HepG2 (cell line): Measurements from ENCODE around the gene RERE. TPM values are rescaled to one million over a fixed set of nuclear protein-coding genes. Genes with fewer than 3 reads are reported as not detected.
A peak's percentile ranks its signal among the peaks of the same experiment; 100 is the strongest.

Experiments
- ATAC-seq: fragments of 200-7000 bp; cut with Tn5 transposase; 3 replicates; pipeline ENCODE4 v1.9.1; 2020; ENCODE audit warnings: mild to moderate bottlenecking, moderate library complexity
- BruUV-seq: library from RNA; stranded (reverse); fragments of 400-500 nt; replicated peaks from 2 replicates; lab custom pipeline; 2021; lab: Mats Ljungman, UMichigan
- CTCF ChIA-PET: fragments of 300-600 bp; formaldehyde crosslinking; extraction: SDS; loops from one replicate; lab custom pipeline; 2021; ENCODE audit warnings: low total read pairs, inconsistent platforms, low intra/inter-chr PET ratio; lab: Yijun Ruan, JAX
- POLR2A ChIA-PET: fragments of 350-600 bp; sonication (Branson Sonifier 250); formaldehyde crosslinking; loops from one replicate; lab custom pipeline; 2020; ENCODE audit warnings: antibody characterized with exemption, inconsistent platforms; lab: Yijun Ruan, JAX
- DNase-seq: peaks from one replicate; pipeline ENCODE4 v3.0.0-alpha.2; 2015; ENCODE audit warnings: low spot score
- FAIRE-seq: peaks from 3 replicates; lab custom pipeline; 2011; peaks lifted over from hg19 to GRCh38; lab: Jason Lieb, UNC
- H2AFZ ChIP-seq: one replicate; pipeline ENCODE4 v1.6.1; 2011; ENCODE audit warnings: low read length, inconsistent platforms
- H3K27ac ChIP-seq: fragments of 300-600 bp; 3 replicates; pipeline ENCODE4 v1.8.0; 2011; ENCODE audit warnings: mixed run types, mild to moderate bottlenecking, mixed read lengths, low read length, inconsistent platforms; ENCODE audit not compliant: insufficient read depth; ENCODE audit errors: extremely low read length
- H3K27me3 ChIP-seq, 2 experiments: fragments of 200-600 bp in 1 of 2; 2 replicates in 1 of 2; 3 replicates in 1 of 2; pipeline versions ENCODE4 v1.6.0 to v1.8.0; 2011; ENCODE audit warnings: low read length in 2 of 2, mild to moderate bottlenecking in 2 of 2, moderate library complexity in 2 of 2, inconsistent platforms in 1 of 2; ENCODE audit not compliant: insufficient read depth in 2 of 2, control insufficient read depth in 1 of 2
- H3K36me3 ChIP-seq, 2 experiments: fragments of 200-600 bp in 1 of 2; replicated peaks in 1 of 2; 2 replicates in 1 of 2; 3 replicates in 1 of 2; pipeline versions ENCODE4 v1.5.1 to v1.8.0; 2011; ENCODE audit warnings: low read length in 2 of 2, inconsistent platforms in 1 of 2; ENCODE audit not compliant: insufficient read depth in 2 of 2, control insufficient read depth in 1 of 2
- H3K4me1 ChIP-seq: 2 replicates; pipeline ENCODE4 v1.5.1; 2012; ENCODE audit warnings: low read length, inconsistent platforms; ENCODE audit not compliant: insufficient read depth
- H3K4me2 ChIP-seq: 2 replicates; pipeline ENCODE4 v1.6.0; 2011; ENCODE audit warnings: low read depth, low read length, inconsistent platforms
- H3K4me3 ChIP-seq, 3 experiments: fragments of 200-600 bp in 1 of 3; sonication (generic), shearing (Covaris generic) in 1 of 3; replicated peaks in 1 of 3; 2 replicates each; pipeline ENCODE4 v1.5.1; 2011 to 2016; ENCODE audit warnings: low read length in 3 of 3, inconsistent platforms in 2 of 3, low read depth in 2 of 3, mild to moderate bottlenecking in 2 of 3, control low read depth in 1 of 3, mixed read lengths in 1 of 3; ENCODE audit not compliant: insufficient read depth in 1 of 3
- H3K79me2 ChIP-seq: one replicate; pipeline ENCODE4 v1.6.1; 2011; ENCODE audit warnings: low read length, inconsistent platforms; ENCODE audit not compliant: insufficient read depth
- H3K9ac ChIP-seq: 2 replicates; pipeline ENCODE4 v1.6.0; 2011; ENCODE audit warnings: mild to moderate bottlenecking, low read depth, low read length, inconsistent platforms; ENCODE audit not compliant: insufficient read depth
- H3K9me3 ChIP-seq: 2 replicates; pipeline ENCODE4 v1.5.1; 2012; ENCODE audit warnings: mild to moderate bottlenecking, low read length
- H4K20me1 ChIP-seq: 2 replicates; pipeline ENCODE4 v1.6.0; 2011; ENCODE audit warnings: inconsistent platforms, mild to moderate bottlenecking, low read length, moderate library complexity; ENCODE audit not compliant: insufficient read depth
- AKNA ChIP-seq: sonication (generic); formaldehyde crosslinking; IDR thresholded peaks from 2 replicates; pipeline ENCODE4 v1.4.0; 2020; ENCODE audit warnings: missing genetic modification reagents, borderline replicate concordance
- PHF8 ChIP-seq: sonication (generic); formaldehyde crosslinking; IDR thresholded peaks from 2 replicates; pipeline ENCODE4 v1.5.0; 2020; ENCODE audit warnings: missing genetic modification reagents
- SALL1 ChIP-seq: sonication (generic); formaldehyde crosslinking; IDR thresholded peaks from 2 replicates; pipeline ENCODE4 v1.8.0; 2022; ENCODE audit warnings: mild to moderate bottlenecking, missing genetic modification reagents
- SMC3 ChIP-seq: IDR thresholded peaks from 2 replicates; pipeline ENCODE4 v1.6.1; 2011; ENCODE audit warnings: low read length, improper control_type of control experiment
- SRF ChIP-seq: IDR thresholded peaks from 2 replicates; pipeline ENCODE4 v1.6.1; 2011; ENCODE audit warnings: mild to moderate bottlenecking, low read depth, low read length, moderate library complexity
- USF2 ChIP-seq, 2 experiments: sonication (generic) in 1 of 2; formaldehyde crosslinking in 1 of 2; IDR thresholded peaks; 2 replicates each; pipeline versions ENCODE4 v1.5.1 to v1.6.1; 2011 to 2020; ENCODE audit warnings: borderline replicate concordance in 1 of 2, low read depth in 1 of 2, low read length in 1 of 2, mild to moderate bottlenecking in 1 of 2, missing genetic modification reagents in 1 of 2, moderate library complexity in 1 of 2
- ZBTB33 ChIP-seq: sonication (generic); formaldehyde crosslinking; IDR thresholded peaks from 2 replicates; pipeline ENCODE4 v1.4.0; 2020; ENCODE audit warnings: missing genetic modification reagents
- ZMYM4 ChIP-seq: sonication (generic); formaldehyde crosslinking; IDR thresholded peaks from 2 replicates; pipeline ENCODE4 v1.8.1; 2023; ENCODE audit warnings: mild to moderate bottlenecking, missing genetic modification reagents
- WGBS: methylation state at CpG from one replicate; pipeline ENCODE4 v1.1.6; 2017; ENCODE audit warnings: low lambda C conversion rate; 5-methylcytosine and 5-hydroxymethylcytosine counted together
- in situ Hi-C: cut with HindIII; loops from 2 replicates; pipeline ENCODE4 v1.10.0; 2017; ENCODE audit warnings: low pct_unique_long_range_greater_than_20kb; ENCODE audit not compliant: extremely low pct_ligation_motif_present
- intact Hi-C: fragments of 100-400 bp; cut with micrococcal nuclease; formaldehyde crosslinking; loops from one replicate; pipeline ENCODE4 v1.10.0; 2022; ENCODE audit not compliant: unreplicated experiment
- polyA plus RNA-seq, 8 experiments: library from polyadenylated mRNA; depleted of rRNA in 3 of 8; stranded (reverse) in 7 of 8; unstranded in 1 of 8; fragments of >200 nt; fragmentation: Illumina TruSeq in 4 of 8; extraction: Trizol in 4 of 8; gene quantifications; 2 replicates each; pipeline versions ENCODE4 v1.2.1 to v1.2.3, GENCODE V29; 2011 to 2016; ENCODE audit warnings: low read depth in 4 of 8, missing spikeins in 1 of 8, mixed read lengths in 1 of 8; ENCODE audit not compliant: insufficient read depth in 1 of 8
- total RNA-seq, 5 experiments: library from RNA; depleted of rRNA; stranded (reverse); fragments of >200 nt; fragmentation: Illumina TruSeq; extraction: Trizol; gene quantifications; 2 replicates each; pipeline ENCODE4 v1.2.3, GENCODE V29; 2016; ENCODE audit warnings: low read depth in 1 of 5
- TF ChIP-seq, protein P1 (sequence below): sonication (generic); formaldehyde crosslinking; IDR thresholded peaks from 2 replicates; pipeline ENCODE4 v1.5.0; 2020; ENCODE audit warnings: mild to moderate bottlenecking, missing genetic modification reagents, moderate library complexity
- TF ChIP-seq, protein P2 (sequence below): sonication (generic); formaldehyde crosslinking; IDR thresholded peaks from 2 replicates; pipeline ENCODE4 v1.5.0; 2020; ENCODE audit warnings: mild to moderate bottlenecking, missing genetic modification reagents

RERE gene
- total and polyA plus RNA-seq, 2 of the 13 experiments (the other 11 are each of a cell fraction or from before 2014, with no cell fraction given) = 18.3 to 21.9 TPM

- peak; percentile 15 for FAIRE-seq
- peak overlapping the region; percentile 27; the same call in 1 of the 2 replicates for H3K4me2 ChIP-seq
- no peaks in the 10 kb centered on the region for H3K9me3 ChIP-seq
- ATAC-seq = peak; percentile 63
- BruUV-seq = no TSS peak
- ChIA-PET CTCF (interaction anchor here (2.7 kb wide), 1 partner anchor 366 kb away, joined by 12 read pairs; no protein-coding TSS in a partner anchor), POLR2A (interaction anchor here (1.2 kb wide), 2 partner anchors 326 to 367 kb away, joined by 3 to 4 read pairs; no protein-coding TSS in a partner anchor)
- H3K9ac ChIP-seq = no peak overlapping the region
- H3K36me3 ChIP-seq = no peaks in the 10 kb centered on the region
- no peak overlapping the region for H3K4me3 ChIP-seq
- H3K79me2 ChIP-seq = no peaks in the 10 kb centered on the region
- no peaks in the 10 kb centered on the region for H4K20me1 ChIP-seq
- H3K4me1 ChIP-seq = peaks cover 35% of the 10 kb centered on the region
- 29% methylated on average over 10 of the region's 10 CpGs for WGBS
- no peak overlapping the region for H3K27ac ChIP-seq
- H3K27me3 ChIP-seq = peaks cover 5 to 46% of the 10 kb centered on the region in 2 experiments; a peak in 4 of 5 replicates
- intact Hi-C loops = no loop called here
- H2AFZ ChIP-seq = no peak overlapping the region
- in situ Hi-C loops = no loop called here
- peak; percentile 73 for DNase-seq
- no peak for TF ChIP-seq PHF8 (CRISPR knock-in tag)
- TF ChIP-seq, protein P1, sequence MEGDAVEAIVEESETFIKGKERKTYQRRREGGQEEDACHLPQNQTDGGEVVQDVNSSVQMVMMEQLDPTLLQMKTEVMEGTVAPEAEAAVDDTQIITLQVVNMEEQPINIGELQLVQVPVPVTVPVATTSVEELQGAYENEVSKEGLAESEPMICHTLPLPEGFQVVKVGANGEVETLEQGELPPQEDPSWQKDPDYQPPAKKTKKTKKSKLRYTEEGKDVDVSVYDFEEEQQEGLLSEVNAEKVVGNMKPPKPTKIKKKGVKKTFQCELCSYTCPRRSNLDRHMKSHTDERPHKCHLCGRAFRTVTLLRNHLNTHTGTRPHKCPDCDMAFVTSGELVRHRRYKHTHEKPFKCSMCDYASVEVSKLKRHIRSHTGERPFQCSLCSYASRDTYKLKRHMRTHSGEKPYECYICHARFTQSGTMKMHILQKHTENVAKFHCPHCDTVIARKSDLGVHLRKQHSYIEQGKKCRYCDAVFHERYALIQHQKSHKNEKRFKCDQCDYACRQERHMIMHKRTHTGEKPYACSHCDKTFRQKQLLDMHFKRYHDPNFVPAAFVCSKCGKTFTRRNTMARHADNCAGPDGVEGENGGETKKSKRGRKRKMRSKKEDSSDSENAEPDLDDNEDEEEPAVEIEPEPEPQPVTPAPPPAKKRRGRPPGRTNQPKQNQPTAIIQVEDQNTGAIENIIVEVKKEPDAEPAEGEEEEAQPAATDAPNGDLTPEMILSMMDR (CRISPR knock-in tag) = peak; percentile 74
- peak; percentile 24; the same call in 1 of the 2 replicates for TF ChIP-seq ZBTB33
- TF ChIP-seq SMC3 = peak; percentile 49
- peak; percentile 95 for TF ChIP-seq SRF
- peak; percentile 16; the same call in 1 of the 2 replicates for TF ChIP-seq SALL1
- no peak for TF ChIP-seq USF2 (IDR thresholded peaks at IDR 0.05; ENCODE audit: low read depth, low read length)
- peak; percentile 61; the same call in 1 of the 2 replicates for TF ChIP-seq USF2 (CRISPR knock-in tag; IDR thresholded peaks at IDR 0.05; ENCODE audit: borderline replicate concordance)
- TF ChIP-seq, protein P2, sequence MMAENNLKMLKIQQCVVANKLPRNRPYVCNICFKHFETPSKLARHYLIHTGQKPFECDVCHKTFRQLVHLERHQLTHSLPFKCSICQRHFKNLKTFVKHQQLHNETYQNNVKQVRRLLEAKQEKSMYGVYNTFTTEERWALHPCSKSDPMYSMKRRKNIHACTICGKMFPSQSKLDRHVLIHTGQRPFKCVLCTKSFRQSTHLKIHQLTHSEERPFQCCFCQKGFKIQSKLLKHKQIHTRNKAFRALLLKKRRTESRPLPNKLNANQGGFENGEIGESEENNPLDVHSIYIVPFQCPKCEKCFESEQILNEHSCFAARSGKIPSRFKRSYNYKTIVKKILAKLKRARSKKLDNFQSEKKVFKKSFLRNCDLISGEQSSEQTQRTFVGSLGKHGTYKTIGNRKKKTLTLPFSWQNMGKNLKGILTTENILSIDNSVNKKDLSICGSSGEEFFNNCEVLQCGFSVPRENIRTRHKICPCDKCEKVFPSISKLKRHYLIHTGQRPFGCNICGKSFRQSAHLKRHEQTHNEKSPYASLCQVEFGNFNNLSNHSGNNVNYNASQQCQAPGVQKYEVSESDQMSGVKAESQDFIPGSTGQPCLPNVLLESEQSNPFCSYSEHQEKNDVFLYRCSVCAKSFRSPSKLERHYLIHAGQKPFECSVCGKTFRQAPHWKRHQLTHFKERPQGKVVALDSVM (CRISPR knock-in tag) = no peak
- TF ChIP-seq ZMYM4 (CRISPR knock-in tag) = no peak
- no peak for TF ChIP-seq AKNA
These were observed 475.1 kb downstream of the RERE start for GRCh38 chr1:8342325-8342724.
